Measurements from ENCODE around the gene TREML1. TPM values are rescaled to one million over a fixed set of nuclear protein-coding genes. Genes with fewer than 3 reads are reported as not detected.

Gene TREML1
- total and polyA plus RNA-seq, 9 of the 15 experiments (the other 6 are each of a cell fraction or from before 2014, with no cell fraction given) = not detected

- Histone ChIP-seq H4K20me1 (replicated peaks; ENCODE audit: control insufficient read depth, insufficient read depth, low read length) (peaks cover 4% of the 10 kb centered on the region; the same call in 1 of the 2 replicates), H3K9me1 (ENCODE audit: control insufficient read depth, insufficient read depth, low read length) (no peaks in the 10 kb centered on the region), H3K4me2 (ENCODE audit: insufficient read depth, low read length) (no peak overlapping the region), H3K27me3 (ENCODE audit: control insufficient read depth in 2 of 2, insufficient read depth in 2 of 2, low read length in 2 of 2) (peaks cover 10 to 53% of the 10 kb centered on the region in 2 experiments), H3K4me3 (no peak overlapping the region), H3K4me1 (replicated peaks in 1 of 2; ENCODE audit: control insufficient read depth in 2 of 2, insufficient read depth in 2 of 2, low read length in 2 of 2) (no peaks in the 10 kb centered on the region), H3K36me3 (ENCODE audit: control insufficient read depth, insufficient read depth, low read length) (no peaks in the 10 kb centered on the region), H3K9ac (ENCODE audit: insufficient read depth in 1 of 2, low read depth in 2 of 2, low read length in 2 of 2) (no peak overlapping the region), H3K9me3 (replicated peaks; ENCODE audit: control insufficient read depth, insufficient read depth, low read depth, low read length) (no peaks in the 10 kb centered on the region), H3K79me2 (ENCODE audit: control insufficient read depth, insufficient read depth, low read length) (no peaks in the 10 kb centered on the region), H2AFZ (ENCODE audit: low read depth, low read length) (no peak overlapping the region), H3K27ac (ENCODE audit: extremely low read depth, low read depth, low read length) (no peak overlapping the region)
- FAIRE-seq (no peak), ATAC-seq (no peak), DNase-seq (ENCODE audit: extremely low read depth in 1 of 4, low spot score in 3 of 4) (no peak)
- ChIA-PET CTCF (ENCODE audit: low intra/inter-chr PET ratio) (no interaction called here), POLR2A (interaction anchor here (1.2 kb wide), 1 partner anchor 16 kb away, joined by 3 read pairs; no protein-coding TSS in a partner anchor)
- TF ChIP-seq KHSRP (IDR thresholded peaks at IDR 0.05) = no peak
- TF ChIP-seq ZC3H4 (CRISPR knock-in tag; IDR thresholded peaks at IDR 0.05; ENCODE audit: borderline replicate concordance) = no peak
- WGBS (ENCODE audit: insufficient coverage, low coverage, missing lambda C conversion rate) = 3% methylated on average over 4 of the region's 4 CpGs
- BruUV-seq (replicated peaks) = no TSS peak
- in situ Hi-C loops (cut with MboI) (no loop called here), intact Hi-C loops (cut with micrococcal nuclease) (no loop called here)
Observed at GRCh38 chr6:41153451-41153850, 696 bp downstream of the TREML1 start.

- no peak overlapping the region for H3K4me3 ChIP-seq
- no peak for DNase-seq (ENCODE audit: extremely low read depth in 1 of 4, low spot score in 3 of 4)
- H3K79me2 ChIP-seq (ENCODE audit: control insufficient read depth, insufficient read depth, low read length) = no peaks in the 10 kb centered on the region
- H3K27ac ChIP-seq (ENCODE audit: extremely low read depth, low read depth, low read length) = no peak overlapping the region
- H3K9ac ChIP-seq (ENCODE audit: insufficient read depth in 1 of 2, low read depth in 2 of 2, low read length in 2 of 2) = no peak overlapping the region
- WGBS (ENCODE audit: insufficient coverage, low coverage, missing lambda C conversion rate) = 0% methylated on average over 1 of the region's 1 CpG
- ATAC-seq = no peak
- no peak for FAIRE-seq
- ChIA-PET POLR2A (interaction anchor here (0.7 kb wide), 1 partner anchor 9 kb away, joined by 3 read pairs; no protein-coding TSS in a partner anchor), CTCF (ENCODE audit: low intra/inter-chr PET ratio) (no interaction called here)
- no peaks in the 10 kb centered on the region for H3K9me3 ChIP-seq (replicated peaks; ENCODE audit: control insufficient read depth, insufficient read depth, low read depth, low read length)
- no peaks in the 10 kb centered on the region for H3K4me1 ChIP-seq (replicated peaks in 1 of 2; ENCODE audit: control insufficient read depth in 2 of 2, insufficient read depth in 2 of 2, low read length in 2 of 2)
- no TSS peak for BruUV-seq (replicated peaks)
- H3K9me1 ChIP-seq (ENCODE audit: control insufficient read depth, insufficient read depth, low read length) = no peaks in the 10 kb centered on the region
- H3K4me2 ChIP-seq (ENCODE audit: insufficient read depth, low read length) = no peak overlapping the region
- intact Hi-C loops (cut with micrococcal nuclease) (no loop called here), in situ Hi-C loops (cut with MboI) (no loop called here)
- TF ChIP-seq ELK1 (CRISPR knock-in tag; IDR thresholded peaks at IDR 0.05) (no peak), CREB3 (tag; conservative IDR thresholded peaks at IDR 0.05; ENCODE audit: low read depth) (no peak), ZNF277 (CRISPR knock-in tag; IDR thresholded peaks at IDR 0.05; ENCODE audit: borderline replicate concordance) (no peak), TAF7 (tag; IDR thresholded peaks at IDR 0.05) (no peak), FOXA3 (CRISPR knock-in tag; conservative IDR thresholded peaks at IDR 0.05 in 1 of 2, IDR thresholded peaks at IDR 0.05 in 1 of 2) (no peak), ZNF24 (IDR thresholded peaks at IDR 0.05) (no peak), SMARCA4 (IDR thresholded peaks at IDR 0.05) (no peak), ZBTB8A (IDR thresholded peaks at IDR 0.05; ENCODE audit: partially characterized antibody) (no peak)
- H2AFZ ChIP-seq (ENCODE audit: low read depth, low read length) = no peak overlapping the region
- H4K20me1 ChIP-seq (replicated peaks; ENCODE audit: control insufficient read depth, insufficient read depth, low read length) = peaks cover 4% of the 10 kb centered on the region; the same call in 1 of the 2 replicates
- no peaks in the 10 kb centered on the region for H3K36me3 ChIP-seq (ENCODE audit: control insufficient read depth, insufficient read depth, low read length)
- peaks cover 3 to 40% of the 10 kb centered on the region in 2 experiments for H3K27me3 ChIP-seq (ENCODE audit: control insufficient read depth in 2 of 2, insufficient read depth in 2 of 2, low read length in 2 of 2)
Observed at GRCh38 chr6:41150671-41151070, 3.5 kb downstream of the TREML1 start.

All from K562 (cell line).